LNCAP (cell line): ENCODE results near the gene CTNNA2.

Experiments
- TF ChIP-seq, protein P1 (sequence below): fragments of 450-650 bp; IDR thresholded peaks from 2 replicates; pipeline ENCODE4 v1.5.1; 2017; ENCODE audit warnings: mild to moderate bottlenecking

Gene CTNNA2

DNA sequence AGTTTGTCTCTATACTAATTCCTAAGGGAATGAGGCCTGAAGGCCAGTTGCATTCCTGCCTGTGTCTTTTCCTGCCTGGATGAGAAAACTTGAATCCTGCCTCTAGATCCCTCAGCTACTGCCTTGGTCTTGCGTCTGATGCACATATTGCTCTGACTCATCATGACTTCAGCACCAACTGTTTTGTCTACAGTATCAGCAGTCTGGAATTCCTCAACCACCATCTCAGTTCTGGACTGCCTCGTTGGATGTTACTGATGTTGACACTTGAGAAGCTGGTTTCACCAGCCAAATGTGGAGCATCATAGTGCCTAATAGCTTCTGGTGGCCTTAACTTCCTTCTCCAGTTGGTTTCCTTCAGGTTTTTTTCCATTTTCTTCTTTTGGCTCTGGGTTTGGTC lies 211.0 kb downstream of the CTNNA2 start:
- TF ChIP-seq, protein P1, sequence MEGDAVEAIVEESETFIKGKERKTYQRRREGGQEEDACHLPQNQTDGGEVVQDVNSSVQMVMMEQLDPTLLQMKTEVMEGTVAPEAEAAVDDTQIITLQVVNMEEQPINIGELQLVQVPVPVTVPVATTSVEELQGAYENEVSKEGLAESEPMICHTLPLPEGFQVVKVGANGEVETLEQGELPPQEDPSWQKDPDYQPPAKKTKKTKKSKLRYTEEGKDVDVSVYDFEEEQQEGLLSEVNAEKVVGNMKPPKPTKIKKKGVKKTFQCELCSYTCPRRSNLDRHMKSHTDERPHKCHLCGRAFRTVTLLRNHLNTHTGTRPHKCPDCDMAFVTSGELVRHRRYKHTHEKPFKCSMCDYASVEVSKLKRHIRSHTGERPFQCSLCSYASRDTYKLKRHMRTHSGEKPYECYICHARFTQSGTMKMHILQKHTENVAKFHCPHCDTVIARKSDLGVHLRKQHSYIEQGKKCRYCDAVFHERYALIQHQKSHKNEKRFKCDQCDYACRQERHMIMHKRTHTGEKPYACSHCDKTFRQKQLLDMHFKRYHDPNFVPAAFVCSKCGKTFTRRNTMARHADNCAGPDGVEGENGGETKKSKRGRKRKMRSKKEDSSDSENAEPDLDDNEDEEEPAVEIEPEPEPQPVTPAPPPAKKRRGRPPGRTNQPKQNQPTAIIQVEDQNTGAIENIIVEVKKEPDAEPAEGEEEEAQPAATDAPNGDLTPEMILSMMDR, result no peak

DNA sequence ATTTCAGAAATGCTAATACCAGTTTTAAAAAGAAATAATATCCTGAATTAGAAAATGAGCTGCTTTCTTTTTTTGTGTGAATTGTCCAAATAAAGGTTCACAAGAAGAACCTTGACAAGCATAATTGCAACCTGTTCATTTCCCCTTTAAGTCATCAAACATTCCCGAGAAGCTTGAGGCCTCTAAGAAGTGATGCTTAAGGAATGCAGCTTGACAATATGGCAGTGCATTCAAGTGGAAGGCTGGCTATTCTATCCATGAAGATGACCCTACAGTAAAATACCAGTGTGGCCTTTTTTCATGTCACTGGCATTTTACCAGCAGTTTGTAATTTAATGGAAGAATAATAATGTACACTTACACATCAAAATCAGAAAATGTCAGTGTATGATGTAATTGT lies 216.7 kb downstream of the CTNNA2 start:
- TF ChIP-seq, protein P1, result no peak

DNA sequence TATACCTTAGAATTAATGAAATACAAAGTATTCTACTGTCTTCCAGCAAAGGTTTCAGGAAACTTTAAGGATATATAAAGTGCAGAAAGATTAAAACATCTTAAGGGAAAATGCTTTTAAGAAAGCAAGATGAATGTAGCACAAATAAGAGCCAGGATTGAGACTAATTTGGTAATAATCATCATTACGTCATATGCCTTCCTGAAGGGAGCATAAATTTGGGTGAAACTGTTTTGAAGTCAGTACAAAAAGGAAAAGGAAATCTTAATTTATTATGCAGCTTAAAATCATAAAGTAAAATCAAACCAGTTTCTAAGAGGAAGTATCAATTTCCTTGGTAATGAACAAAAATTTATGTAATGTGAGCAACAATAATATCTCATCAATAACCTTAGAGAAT lies 221.7 kb downstream of the CTNNA2 start:
- TF ChIP-seq, protein P1, result no peak

DNA sequence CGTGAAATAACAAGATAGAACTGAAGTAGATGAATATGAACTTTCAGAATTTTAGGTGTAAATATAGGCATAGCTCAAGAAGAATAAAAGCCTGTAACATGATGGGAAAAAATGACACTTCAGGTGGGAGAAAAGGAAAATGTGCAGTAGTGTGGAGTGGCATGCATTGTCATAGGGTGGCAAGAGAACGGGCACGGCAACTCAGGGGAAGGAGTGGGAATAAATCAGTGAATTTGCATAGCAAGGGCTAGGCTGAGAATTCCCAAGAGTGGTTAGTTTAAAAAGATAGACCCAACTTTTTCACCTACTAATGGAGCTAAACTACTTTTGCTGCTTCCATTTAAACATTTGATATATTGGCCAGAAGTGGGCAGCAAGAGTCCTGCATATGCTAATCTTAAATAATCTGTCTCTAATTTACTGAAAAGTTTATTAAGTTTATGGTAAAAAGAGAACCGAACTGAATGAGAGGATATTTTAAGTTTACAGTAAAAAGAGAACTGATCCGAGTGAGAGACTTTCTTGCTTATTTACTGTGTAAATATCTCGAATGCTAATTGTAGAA lies 228.1 kb downstream of the CTNNA2 start:
- TF ChIP-seq, protein P1, result no peak; the same call in 1 of the 2 replicates

DNA sequence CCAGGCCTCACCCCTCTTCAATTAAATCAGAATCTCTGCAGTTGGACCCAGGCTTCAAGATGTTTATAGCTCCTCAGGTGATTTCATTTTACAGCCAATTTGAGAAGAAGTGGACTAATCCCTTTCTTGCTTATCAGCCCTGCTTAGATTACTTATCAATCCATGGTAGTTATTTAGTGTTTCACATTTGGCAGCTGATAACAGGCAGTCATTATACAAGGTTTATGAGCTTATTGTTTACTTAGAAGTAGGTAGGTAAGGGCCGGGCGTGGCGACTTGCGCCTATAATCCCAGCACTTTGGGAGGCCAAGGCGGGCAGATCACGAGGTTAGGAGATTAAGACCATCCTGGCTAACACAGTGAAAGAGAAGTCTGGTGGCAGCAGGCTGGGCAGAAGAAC lies 237.5 kb downstream of the CTNNA2 start:
- TF ChIP-seq, protein P1, result no peak

DNA sequence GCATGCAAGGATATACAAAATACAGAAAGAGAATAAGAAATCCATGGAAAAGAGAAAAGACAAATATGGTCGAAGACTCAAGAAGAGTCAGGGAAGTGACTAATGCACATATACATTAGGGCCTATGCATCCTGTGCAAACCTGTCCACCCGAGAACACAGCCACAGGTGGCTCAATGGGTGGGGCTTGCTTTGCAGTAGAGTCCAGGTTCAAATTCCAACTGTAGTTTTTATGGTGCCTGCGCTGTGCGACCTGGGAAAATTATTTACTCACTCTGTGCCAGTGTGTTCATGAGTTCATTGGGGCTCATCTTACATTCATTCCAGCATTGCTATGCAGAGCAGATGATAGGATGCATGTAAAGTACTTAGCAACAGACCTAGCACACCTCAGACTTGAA lies 244.7 kb downstream of the CTNNA2 start:
- TF ChIP-seq, protein P1, result no peak

DNA sequence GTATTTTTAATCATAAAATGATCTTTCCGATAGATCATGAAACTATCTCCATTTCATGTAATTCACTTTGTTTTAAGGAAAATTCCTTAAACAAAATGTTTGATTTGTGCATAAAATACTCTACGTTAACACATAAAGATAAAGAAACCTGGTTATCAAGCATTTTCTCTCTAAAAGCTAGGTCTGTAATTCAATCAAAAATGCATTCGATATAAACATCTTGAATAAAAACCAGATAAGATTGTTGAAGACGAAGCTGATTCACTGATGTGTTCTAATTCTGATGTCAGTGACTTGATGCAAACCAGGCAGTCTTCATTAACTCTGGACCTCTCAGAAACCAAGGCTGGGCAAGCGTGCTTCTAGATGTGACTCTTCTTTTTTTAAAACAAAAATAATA lies 245.2 kb downstream of the CTNNA2 start:
- TF ChIP-seq, protein P1, result no peak

DNA sequence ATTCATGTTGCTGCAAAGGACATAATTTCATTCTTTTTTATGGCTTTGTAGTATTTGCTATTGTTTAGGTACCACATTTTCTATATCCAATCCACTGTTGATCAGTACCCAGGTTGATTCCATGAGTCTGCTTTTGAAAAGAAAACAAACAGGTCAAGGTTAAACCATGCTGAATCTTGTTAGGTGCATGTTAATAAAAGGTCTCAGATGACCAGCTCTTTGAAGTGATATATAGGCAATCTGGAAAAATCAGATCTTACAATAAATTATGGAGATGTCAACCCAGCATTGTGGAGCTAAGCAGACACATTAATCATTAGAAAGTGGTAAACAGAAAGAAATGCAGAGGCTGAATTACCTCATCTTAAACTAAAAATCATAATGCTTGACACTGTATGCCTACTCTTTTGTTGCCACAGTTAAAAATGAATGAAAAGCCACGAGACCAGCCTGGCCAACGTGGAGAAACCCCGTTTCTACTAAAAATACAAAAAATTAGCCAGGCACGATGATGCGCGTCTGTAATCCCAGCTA lies 246.0 kb downstream of the CTNNA2 start:
- TF ChIP-seq, protein P1, result no peak
